Adrenal gland (tissue), 5 donors: ENCODE results near the gene QSOX2.

Experiments
- CTCF ChIP-seq, 6 experiments: fragments of 450-650 bp in 4 of 6; fragments of 200-600 bp in 2 of 6; sonication (generic) in 1 of 6; IDR thresholded peaks; 1 replicate in 5 of 6; 2 replicates in 1 of 6; pipeline versions ENCODE4 v1.5.1 to v1.8.0; 2016 to 2021; ENCODE audit warnings: antibody characterized with exemption in 6 of 6, mild to moderate bottlenecking in 2 of 6, moderate library complexity in 1 of 6
- POLR2A ChIP-seq, 2 donors: fragments of 450-650 bp; IDR thresholded peaks; one replicate each; pipeline ENCODE4 v1.6.1; 2017; ENCODE audit warnings: antibody characterized with exemption in 2 of 2, mild to moderate bottlenecking in 2 of 2, moderate library complexity in 1 of 2
- donor health status: DM: no; HTN: no; CAD: no.

GRCh38 chr9:136179101-136179616 is 66.5 kb downstream of the QSOX2 start:
- TF ChIP-seq CTCF (IDR thresholded peaks at IDR 0.05) = no peak
- TF ChIP-seq POLR2A (IDR thresholded peaks at IDR 0.05) = no peak
